Transverse colon (tissue), 4 donors: Measurements from ENCODE around the gene TRIM5.

Source experiments
- CTCF ChIP-seq, 5 experiments: fragments of 200-600 bp in 3 of 5; fragments of 450-650 bp in 2 of 5; sonication (generic) in 3 of 5; IDR thresholded peaks; 1 replicate in 2 of 5; 2 replicates in 3 of 5; pipeline ENCODE4 v1.5.1; 2016 to 2017; ENCODE audit warnings: antibody characterized with exemption in 5 of 5, inconsistent platforms in 3 of 5, mild to moderate bottlenecking in 2 of 5, moderate library complexity in 1 of 5
- EP300 ChIP-seq: sonication (generic); formaldehyde crosslinking; IDR thresholded peaks from one replicate; pipeline ENCODE4 v1.6.1; 2017; ENCODE audit warnings: antibody characterized with exemption, low read depth
- POLR2A ChIP-seq: fragments of 450-650 bp; IDR thresholded peaks from one replicate; pipeline ENCODE4 v1.6.1; 2016; ENCODE audit warnings: antibody characterized with exemption, mild to moderate bottlenecking, moderate library complexity
- POLR2AphosphoS5 ChIP-seq, 3 donors: sonication (generic); formaldehyde crosslinking; IDR thresholded peaks; one replicate each; pipeline ENCODE4 v1.6.1; 2016; ENCODE audit warnings: antibody characterized with exemption in 3 of 3

- TF ChIP-seq POLR2A: no peak
- TF ChIP-seq CTCF (IDR thresholded peaks at IDR 0.05): no peak
- peak; percentile 15 to 64 (median 35) for TF ChIP-seq POLR2AphosphoS5 (IDR thresholded peaks at IDR 0.05)
- TF ChIP-seq EP300: no peak
These were observed 64.0 kb downstream of the TRIM5 start for GRCh38 chr11:5620651-5621521.
